Measurements from ENCODE around the gene TESK1.
"Not testable (repeated sequence)": the region's sequence is repeated elsewhere in the genome, so short reads cannot be mapped to it uniquely, and the experiment has no call there.

DNA sequence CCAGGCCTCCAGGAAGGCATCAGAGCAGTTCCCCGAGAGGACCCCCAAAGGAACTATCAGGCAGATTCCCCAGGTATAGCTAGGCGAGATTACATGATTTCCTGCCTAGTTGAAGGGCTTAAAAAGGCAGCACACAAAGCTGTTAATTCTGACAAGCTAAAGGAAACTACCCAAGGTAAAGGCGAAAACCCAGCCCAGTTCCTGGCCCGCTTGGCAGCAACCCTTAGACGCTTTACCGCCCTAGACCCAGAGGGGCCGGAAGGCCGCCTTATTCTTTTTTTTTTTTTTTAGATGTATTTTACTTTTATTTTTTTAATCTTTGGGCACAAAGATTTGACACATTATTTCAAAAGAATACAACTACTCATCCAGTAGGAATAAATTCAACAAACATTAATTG is 33.7 kb downstream of the TESK1 start:
- not testable (repeated sequence) for TF ChIP-seq SP1 (IDR thresholded peaks at IDR 0.05); BHLHE40 (IDR thresholded peaks at IDR 0.05; ENCODE audit: borderline replicate concordance); FOXK2 (IDR thresholded peaks at IDR 0.05); L3MBTL2 (conservative IDR thresholded peaks at IDR 0.05); SUZ12 (IDR thresholded peaks at IDR 0.05)

All from HEK293T (cell line).